DMS 273 (cell line): Measurements from ENCODE around the gene CDKN2AIPNL.
"Not testable (repeated sequence)": the region's sequence is repeated elsewhere in the genome, so short reads cannot be mapped to it uniquely, and the experiment has no call there.

Experiments used
- DNase-seq: peaks from one replicate; lab custom pipeline; 2025; ENCODE audit not compliant: unreplicated experiment; lab: John Stamatoyannopoulos, UW

Gene CDKN2AIPNL

GRCh38 chr5:134403951-134404350, 7.7 kb downstream of the CDKN2AIPNL start:
- DNase-seq: no peak

GRCh38 chr5:134398609-134399155, 13.0 kb downstream of the CDKN2AIPNL start:
- DNase-seq: no peak

- no peak for DNase-seq
These were observed 14.5 kb downstream of the CDKN2AIPNL start for GRCh38 chr5:134397196-134397595.

GRCh38 chr5:134396274-134396673, 15.4 kb downstream of the CDKN2AIPNL start:
- DNase-seq: no peak

- no peak for DNase-seq
These were observed 16.7 kb downstream of the CDKN2AIPNL start for GRCh38 chr5:134394932-134395331.

- no peak for DNase-seq
These were observed 19.4 kb downstream of the CDKN2AIPNL start for GRCh38 chr5:134392301-134392700.

GRCh38 chr5:134387443-134387842, 24.2 kb downstream of the CDKN2AIPNL start:
- no peak for DNase-seq

- DNase-seq: no peak
These were observed 27.5 kb downstream of the CDKN2AIPNL start for GRCh38 chr5:134383980-134384697.

GRCh38 chr5:134382204-134382603, 29.5 kb downstream of the CDKN2AIPNL start:
- DNase-seq: not testable (repeated sequence)

- no peak for DNase-seq
These were observed 31.3 kb downstream of the CDKN2AIPNL start for GRCh38 chr5:134380346-134380745.

GRCh38 chr5:134374232-134374631, 37.4 kb downstream of the CDKN2AIPNL start:
- no peak for DNase-seq

- DNase-seq: not testable (repeated sequence)
These were observed 38.0 kb downstream of the CDKN2AIPNL start for GRCh38 chr5:134373633-134374032.

- DNase-seq: peak; percentile 80
These were observed 39.8 kb downstream of the CDKN2AIPNL start for GRCh38 chr5:134371834-134372340.

GRCh38 chr5:134370871-134371833, 40.5 kb downstream of the CDKN2AIPNL start, which contains the start of gene UBE2B:
Gene UBE2B, plus strand, starts transcription at chr5:134371569. Its CDS starts 27 bp downstream, at chr5:134371596.
- DNase-seq: peak; percentile 99

- DNase-seq: no peak
These were observed 41.3 kb downstream of the CDKN2AIPNL start for GRCh38 chr5:134370311-134370870.

- no peak for DNase-seq
These were observed 46.1 kb downstream of the CDKN2AIPNL start for GRCh38 chr5:134365604-134366003.

- DNase-seq: no peak
These were observed 56.0 kb downstream of the CDKN2AIPNL start for GRCh38 chr5:134355681-134356080.
